NCI-H69 (cell line): ENCODE measurements around the gene NEDD8.

Experiments used
- DNase-seq: peaks from one replicate; lab custom pipeline; 2025; lab: John Stamatoyannopoulos, UW

The NEDD8 gene

DNA sequence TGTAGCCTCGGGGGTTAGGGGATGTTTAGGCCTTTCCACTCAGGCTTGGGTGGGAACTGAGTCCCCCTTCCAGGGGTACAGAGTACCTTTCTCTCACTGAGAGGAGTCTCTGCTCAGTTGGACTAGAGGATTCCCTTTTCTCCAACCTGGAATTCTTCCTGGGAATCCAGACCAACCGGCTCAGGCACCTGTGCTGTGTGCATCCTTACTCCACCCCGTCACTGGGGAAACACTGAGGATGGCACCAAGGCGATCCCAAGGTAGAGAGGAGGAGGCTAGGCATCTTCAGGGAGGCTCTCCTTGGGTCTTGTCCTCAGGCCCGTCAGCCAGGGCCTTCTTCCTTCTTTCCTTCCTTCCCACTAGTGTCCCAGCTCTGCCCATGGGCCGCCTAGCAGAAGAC is 31.7 kb upstream of the NEDD8 start:
- no peak for DNase-seq

GRCh38 chr14:24262821-24263733 is 30.9 kb upstream of the NEDD8 start, which contains the start of gene TGM1:
TGM1 (minus strand) TSS chr14:24263177; CDS start chr14:24262352, 825 bp downstream.
- DNase-seq: no peak

DNA sequence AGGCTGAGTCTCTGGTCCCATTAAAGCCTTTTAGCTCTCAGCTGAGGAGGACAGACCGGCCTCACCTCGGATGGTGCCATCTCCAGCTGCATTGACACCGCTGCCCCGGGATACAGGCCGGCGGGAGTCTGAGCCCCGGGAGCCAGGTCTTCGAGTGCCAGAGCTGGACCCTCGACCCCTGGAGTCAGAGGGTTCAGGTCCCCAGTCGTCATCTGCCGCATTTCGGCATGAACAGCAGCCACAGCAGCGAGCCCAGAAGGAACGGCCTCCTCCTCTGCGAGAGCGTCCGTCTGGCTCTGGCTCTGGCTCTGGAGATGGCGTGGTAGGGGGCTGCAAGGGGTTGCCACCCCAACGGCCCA is 29.8 kb upstream of the NEDD8 start:
- no peak for DNase-seq

GRCh38 chr14:24261256-24261968 is 29.2 kb upstream of the NEDD8 start:
- no peak for DNase-seq

- no peak for DNase-seq
Measured at GRCh38 chr14:24260780-24261157, 28.6 kb upstream of the NEDD8 start.

DNA sequence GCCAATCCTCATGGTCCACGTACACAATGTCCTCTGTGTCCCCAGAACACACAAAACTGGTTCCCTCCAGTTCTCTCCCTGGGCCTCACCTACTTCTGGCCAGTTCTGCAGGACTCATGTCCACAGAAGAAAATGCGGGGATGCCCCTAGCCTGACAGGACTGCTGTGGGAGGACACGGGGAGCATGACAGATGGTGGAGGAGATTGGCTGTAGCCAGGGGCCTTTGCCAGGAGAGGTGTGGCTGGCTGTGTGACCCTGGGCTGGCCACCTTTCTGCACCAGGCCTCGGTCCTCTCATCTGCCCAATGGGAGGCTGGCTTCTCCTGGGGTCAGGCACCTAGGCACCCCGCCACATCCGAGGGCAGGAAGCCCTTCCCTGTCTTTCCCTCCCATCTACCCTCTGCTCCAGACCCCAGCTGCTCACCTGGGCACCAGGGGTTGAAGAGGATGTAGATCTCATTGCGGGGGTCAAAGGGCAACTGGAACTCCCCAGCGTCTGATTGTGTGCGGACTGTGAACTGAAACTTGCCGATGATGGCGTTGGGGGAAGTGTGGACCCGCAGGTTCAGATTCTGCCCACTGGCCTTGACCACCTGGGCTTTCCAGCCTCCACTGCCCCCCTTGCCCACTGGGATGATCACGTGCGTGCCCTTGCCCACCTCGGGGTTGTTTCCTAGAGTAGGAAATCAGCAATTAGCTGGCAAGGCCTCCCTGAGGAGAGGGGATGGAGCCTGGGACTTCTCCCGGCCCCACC is 28.0 kb upstream of the NEDD8 start:
- DNase-seq: no peak

GRCh38 chr14:24259282-24260025 is 27.3 kb upstream of the NEDD8 start:
- no peak for DNase-seq

DNA sequence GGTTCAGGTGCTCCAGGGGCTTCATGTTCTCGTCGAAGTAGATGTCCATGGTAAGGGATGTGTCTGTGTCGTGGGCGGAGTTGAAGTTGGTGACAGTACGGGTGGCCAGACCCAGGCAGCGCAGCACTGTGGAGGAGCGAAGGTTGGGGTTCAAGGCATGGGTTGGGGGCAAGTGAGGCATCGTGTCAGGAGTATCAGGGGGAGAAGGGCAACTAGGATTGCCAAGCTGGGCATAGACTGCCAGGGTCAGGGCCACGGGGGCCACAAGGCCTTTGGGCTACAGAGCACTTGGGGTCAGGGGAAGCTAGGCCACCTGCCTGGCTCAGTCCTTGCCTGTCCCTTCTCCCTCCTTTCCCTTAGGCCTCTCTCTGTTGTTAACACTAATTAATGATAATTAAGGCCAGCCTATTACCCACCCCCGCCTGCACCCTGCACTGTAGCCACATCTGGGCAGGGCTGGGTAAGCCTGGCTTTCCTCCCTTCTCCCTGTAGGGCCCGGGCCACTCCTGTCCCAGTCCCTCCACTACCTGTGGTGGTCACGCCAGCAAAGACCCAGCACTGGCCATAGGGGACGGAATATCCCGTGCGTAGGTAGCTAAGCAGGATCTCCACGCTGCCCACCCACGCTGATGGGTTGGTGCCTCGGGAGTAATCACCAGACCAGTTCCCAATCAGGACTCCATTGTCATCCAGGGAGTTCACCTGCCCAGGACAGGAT is 26.5 kb upstream of the NEDD8 start:
- DNase-seq: no peak

DNA sequence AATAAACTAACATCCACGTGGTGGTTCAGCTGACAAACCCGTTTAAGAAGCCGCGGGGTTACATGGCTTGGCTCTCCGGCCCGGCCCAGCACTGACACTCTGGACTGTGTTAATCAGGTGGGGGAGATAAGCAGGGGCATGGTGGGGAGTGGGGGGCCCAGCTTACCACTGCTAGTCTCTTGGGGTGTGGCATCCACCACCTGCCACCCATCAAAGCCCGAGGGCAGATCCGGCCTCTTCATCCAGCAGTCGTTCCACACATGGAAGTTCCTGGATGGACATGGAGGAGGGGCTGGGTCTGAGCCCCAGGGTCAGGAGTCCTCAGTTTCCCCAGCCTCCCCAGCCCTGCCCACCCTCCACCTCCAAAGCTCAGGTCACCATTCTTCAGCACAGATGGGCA is 26.0 kb upstream of the NEDD8 start:
- no peak for DNase-seq

GRCh38 chr14:24256960-24257359 is 24.8 kb upstream of the NEDD8 start:
- no peak for DNase-seq

GRCh38 chr14:24255931-24256711 is 24.0 kb upstream of the NEDD8 start:
- no peak for DNase-seq

GRCh38 chr14:24255438-24255837 is 23.3 kb upstream of the NEDD8 start:
- no peak for DNase-seq

DNA sequence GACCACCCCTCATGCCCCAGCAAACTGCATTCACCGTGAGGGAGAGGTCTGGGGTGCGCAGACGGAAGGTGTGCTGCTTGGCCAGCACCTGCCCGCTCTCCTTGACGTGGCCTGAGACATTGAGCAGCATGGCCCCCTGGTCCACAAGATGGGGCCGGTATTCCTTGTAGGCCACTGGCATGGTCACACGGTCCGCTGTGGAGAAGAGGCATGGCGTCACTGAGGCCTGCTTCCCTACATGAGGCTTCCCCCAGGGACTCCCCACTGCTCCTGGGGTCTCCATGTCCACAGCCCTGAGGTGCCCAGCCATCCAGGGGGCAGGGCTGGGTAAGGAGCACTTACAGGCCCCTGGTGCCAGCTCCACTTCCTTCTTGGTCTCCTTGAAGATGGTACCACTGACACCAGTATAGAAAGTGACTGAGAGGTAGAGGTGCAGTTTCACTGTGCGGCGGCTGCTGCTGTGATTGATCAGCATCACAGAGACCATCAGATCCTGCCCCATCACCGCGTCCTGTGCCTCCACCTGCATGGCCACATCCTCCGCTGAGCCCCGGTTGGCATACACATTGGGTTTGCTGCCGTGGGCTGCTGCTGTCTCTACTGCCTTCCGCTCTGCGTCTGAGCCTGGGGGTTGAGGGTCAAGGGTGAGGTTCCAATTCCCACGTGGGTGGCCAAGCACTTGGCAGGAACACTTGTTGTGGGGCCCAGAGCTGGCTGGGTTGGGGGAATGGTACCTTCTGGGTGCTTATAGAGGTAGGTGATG is 22.6 kb upstream of the NEDD8 start:
- DNase-seq: no peak

DNA sequence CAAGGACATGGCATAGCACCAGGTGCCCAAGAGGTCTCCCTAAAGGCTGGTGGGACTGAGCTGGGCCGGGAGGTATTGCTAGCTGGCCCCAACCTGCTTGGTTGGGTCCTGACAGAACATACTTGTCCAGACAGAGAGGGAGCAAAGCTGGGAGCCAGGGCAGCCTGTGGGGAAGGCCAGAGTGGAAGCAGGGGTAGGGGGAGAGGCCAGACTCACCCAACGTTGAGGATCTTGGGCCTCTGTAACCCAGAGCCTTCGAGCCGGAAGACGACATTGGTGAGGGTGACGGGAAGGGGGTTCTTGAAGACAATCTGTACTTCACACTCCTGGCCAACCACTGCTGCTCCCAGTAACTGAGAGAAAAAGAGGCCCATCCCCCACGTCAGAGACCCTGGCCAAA is 21.8 kb upstream of the NEDD8 start:
- DNase-seq: no peak

DNA sequence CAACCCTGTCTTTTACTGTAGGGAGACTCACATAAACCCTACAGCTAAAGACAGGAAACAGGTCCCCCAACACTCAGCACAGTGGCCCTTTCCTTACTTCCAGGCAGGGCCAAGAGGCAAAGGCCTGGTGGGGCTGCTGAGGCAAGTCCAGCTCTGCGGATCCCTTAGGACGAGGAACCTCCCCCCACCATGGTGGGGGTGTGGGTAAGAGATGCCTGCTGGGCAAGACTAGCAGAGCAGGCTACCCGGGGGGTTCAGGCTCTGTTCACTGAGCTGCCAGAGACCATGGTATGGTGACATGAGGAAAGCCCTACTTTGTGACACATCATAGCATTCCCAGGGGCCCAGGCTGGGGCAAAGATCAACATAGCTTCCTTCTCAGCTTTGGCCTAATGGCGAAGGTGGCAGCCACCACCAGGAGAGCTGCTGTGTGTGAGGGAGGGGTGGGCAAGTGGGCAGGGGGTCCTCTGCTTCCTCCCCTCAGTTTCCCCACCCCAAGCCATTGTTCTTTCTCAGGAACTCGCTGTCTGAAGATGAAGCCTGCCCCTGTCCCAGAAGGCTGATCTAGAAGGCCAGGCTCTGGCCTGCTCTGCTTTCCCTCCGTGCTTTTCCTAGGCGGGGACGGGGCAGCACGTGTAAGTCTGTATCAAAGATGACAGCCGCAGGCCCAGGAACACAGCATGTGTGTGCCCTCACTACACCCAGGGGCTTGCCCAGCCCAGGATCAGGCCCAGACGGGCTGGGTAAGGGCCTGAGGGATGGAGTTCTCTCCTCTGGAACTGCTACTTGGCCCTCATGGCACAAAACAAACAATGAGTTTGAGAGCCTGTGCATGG is 20.3 kb upstream of the NEDD8 start:
- no peak for DNase-seq

- no peak for DNase-seq
Measured at GRCh38 chr14:24251880-24252288, 19.7 kb upstream of the NEDD8 start.

GRCh38 chr14:24250354-24250753 is 18.2 kb upstream of the NEDD8 start:
- DNase-seq: no peak

- no peak for DNase-seq
Measured at GRCh38 chr14:24249230-24250021, 17.3 kb upstream of the NEDD8 start.
